Measurements from ENCODE around the gene GPSM1.

GRCh38 chr9:136295542-136296433, 31.6 kb upstream of the GPSM1 start:
- TF ChIP-seq EP300 (IDR thresholded peaks at IDR 0.05; ENCODE audit: borderline replicate concordance in 1 of 2, low read depth in 1 of 2, low read length in 1 of 2) = no peak
- TF ChIP-seq USF1 (IDR thresholded peaks at IDR 0.05; ENCODE audit: borderline replicate concordance, low read depth) = no peak

Data from SK-N-SH (cell line).